HEK293T (cell line): Measurements from ENCODE around the gene NCAPD2.

Experiments
- BHLHE40 ChIP-seq: fragments of 450-650 bp; IDR thresholded peaks from 2 replicates; pipeline ENCODE4 v1.6.1; 2016; ENCODE audit warnings: mild to moderate bottlenecking, moderate library complexity, borderline replicate concordance
- CTBP1 ChIP-seq: fragments of 450-650 bp; IDR thresholded peaks from 2 replicates; pipeline ENCODE4 v1.6.1; 2016; ENCODE audit warnings: borderline replicate concordance
- ELF4 ChIP-seq: fragments of 450-650 bp; IDR thresholded peaks from 2 replicates; pipeline ENCODE4 v1.6.1; 2017; ENCODE audit warnings: antibody characterized with exemption
- FOXA1 ChIP-seq: fragments of 450-650 bp; IDR thresholded peaks from 2 replicates; pipeline ENCODE4 v1.6.1; 2016; ENCODE audit warnings: mild to moderate bottlenecking
- FOXK2 ChIP-seq: fragments of 450-650 bp; IDR thresholded peaks from 2 replicates; pipeline ENCODE4 v1.6.1; 2016; ENCODE audit warnings: mild to moderate bottlenecking
- FOXM1 ChIP-seq: fragments of 450-650 bp; IDR thresholded peaks from 2 replicates; pipeline ENCODE4 v1.6.1; 2017; ENCODE audit warnings: mild to moderate bottlenecking, borderline replicate concordance
- L3MBTL2 ChIP-seq: fragments of 450-650 bp; conservative IDR thresholded peaks from 2 replicates; pipeline ENCODE4 v1.6.1; 2016; ENCODE audit warnings: mild to moderate bottlenecking
- PKNOX1 ChIP-seq: fragments of 450-650 bp; IDR thresholded peaks from 2 replicates; pipeline ENCODE4 v1.6.1; 2016
- SP1 ChIP-seq: fragments of 450-650 bp; IDR thresholded peaks from 2 replicates; pipeline ENCODE4 v1.6.1; 2017

GRCh38 chr12:6529291-6529737, 35.4 kb downstream of the NCAPD2 start:
- TF ChIP-seq PKNOX1 = no peak
- no peak for TF ChIP-seq FOXA1
- TF ChIP-seq SP1 = no peak
- TF ChIP-seq ELF4 = no peak
- no peak for TF ChIP-seq BHLHE40
- no peak for TF ChIP-seq FOXM1
- TF ChIP-seq CTBP1 = no peak
- TF ChIP-seq FOXK2 = no peak
- no peak for TF ChIP-seq L3MBTL2
